ENCODE data around the gene PLCB1.

Gene PLCB1

GRCh38 chr20:8212286-8212685, 80.2 kb downstream of the PLCB1 start:
- DNase-seq (ENCODE audit: low spot score), result no peak

DNA sequence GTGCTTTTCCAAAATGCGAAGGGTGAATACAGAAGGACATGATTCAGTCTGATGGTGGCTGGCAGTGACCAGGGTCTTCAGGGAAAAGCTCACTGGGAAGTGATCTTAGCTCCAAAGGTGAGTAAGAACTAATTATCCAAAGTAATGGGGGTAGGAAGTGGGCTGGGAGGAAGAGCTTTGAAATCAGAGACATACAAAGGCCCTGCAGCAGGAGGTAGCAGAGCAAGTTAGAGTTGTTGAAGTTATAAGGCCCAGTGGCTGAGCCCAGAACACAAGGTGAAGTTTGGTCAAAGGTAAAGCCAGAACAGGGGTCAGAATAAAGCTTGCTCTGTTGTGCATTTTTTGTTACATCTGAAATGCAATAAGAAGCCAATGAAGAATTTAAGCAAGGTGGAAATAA, 81.2 kb downstream of the PLCB1 start:
- no peak for DNase-seq (ENCODE audit: low spot score)

DNA sequence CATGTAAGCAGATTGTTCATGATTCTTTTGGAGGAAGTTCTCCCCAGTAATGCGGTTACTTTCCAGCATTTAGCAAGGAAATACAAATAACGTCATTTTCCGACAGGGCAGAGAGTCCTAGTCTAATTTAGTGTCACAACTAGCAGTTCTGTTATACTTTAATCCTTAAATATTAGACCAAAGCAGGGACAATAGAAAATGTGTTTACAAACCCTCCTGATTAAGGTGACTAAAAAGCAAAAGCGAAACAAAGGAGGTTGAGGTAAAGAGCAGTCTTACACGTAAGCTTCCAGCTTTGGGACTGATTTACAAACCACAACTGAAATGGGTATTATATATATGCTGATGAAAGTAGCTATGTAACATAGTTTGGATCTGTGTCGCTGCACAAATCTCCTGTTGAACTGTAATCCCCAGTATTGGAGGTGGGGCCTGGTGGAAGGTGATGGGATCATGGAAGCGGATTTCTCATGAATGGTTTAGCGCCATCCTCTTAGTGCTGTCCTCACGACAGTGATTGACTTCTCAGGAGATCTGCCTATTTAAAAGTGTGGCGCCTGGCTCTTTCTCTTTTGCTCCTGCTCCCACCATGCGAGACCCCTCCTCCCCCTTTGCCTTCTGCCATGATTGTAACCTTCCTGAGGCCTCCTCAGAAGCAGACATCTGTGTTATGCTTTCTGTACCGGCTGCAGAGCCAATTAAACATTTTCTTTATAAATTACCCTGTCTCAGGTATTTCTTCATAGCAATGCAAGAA, 81.9 kb downstream of the PLCB1 start:
- no peak for DNase-seq (ENCODE audit: low spot score)

- no peak for DNase-seq (ENCODE audit: low spot score)
Observed at GRCh38 chr20:8215361-8215781, 83.3 kb downstream of the PLCB1 start.

- DNase-seq (ENCODE audit: low spot score), result no peak
Observed at GRCh38 chr20:8216375-8217200, 84.5 kb downstream of the PLCB1 start.

DNA sequence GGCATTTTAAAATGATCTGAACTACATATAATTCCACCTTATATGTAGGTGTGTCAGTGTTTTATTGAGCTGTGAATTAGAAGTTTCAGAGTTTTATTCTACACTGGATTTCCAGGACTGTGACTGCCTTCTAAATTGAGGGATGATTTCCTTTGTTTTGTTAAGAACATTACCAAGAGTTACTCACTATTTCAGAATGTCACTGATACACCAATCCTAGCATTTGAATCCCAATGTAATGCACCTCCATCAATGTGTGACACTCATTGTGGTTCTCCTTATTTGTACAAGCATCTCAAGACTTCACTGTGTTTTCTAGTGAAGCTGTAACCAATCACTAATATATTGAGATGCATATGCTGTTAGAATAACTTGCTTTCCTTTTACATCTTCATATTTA, 86.8 kb downstream of the PLCB1 start:
- no peak for DNase-seq (ENCODE audit: low spot score)

GRCh38 chr20:8219403-8219802, 87.3 kb downstream of the PLCB1 start:
- no peak for DNase-seq (ENCODE audit: low spot score)

- DNase-seq (ENCODE audit: low spot score), result no peak
Observed at GRCh38 chr20:8220716-8221115, 88.7 kb downstream of the PLCB1 start.

DNA sequence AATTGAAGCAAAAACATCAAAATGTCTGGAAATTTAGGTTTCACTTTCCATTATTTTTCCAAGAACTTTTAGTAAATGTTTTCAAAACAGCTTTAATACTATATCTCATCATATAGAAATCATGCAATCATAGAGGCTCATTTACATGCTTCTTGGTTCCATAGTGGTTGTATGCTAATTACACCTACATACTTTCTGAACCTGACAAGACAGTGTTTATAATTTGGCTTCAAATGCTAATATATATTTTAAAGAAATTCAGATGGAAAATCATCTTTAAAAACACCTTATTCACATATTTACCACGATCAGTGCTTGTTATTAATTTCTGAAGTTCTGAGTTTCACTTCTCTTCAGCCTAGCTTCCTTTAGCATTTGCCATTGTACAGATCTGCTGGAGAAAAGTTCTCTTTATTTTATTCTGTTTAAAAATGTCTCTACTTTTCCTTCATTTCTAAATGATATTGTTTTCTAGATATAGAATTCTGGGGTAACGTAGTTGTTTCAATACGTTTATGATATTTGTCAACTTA, 89.9 kb downstream of the PLCB1 start:
- no peak for DNase-seq (ENCODE audit: low spot score)

- no peak for DNase-seq (ENCODE audit: low spot score)
Observed at GRCh38 chr20:8223091-8223870, 91.2 kb downstream of the PLCB1 start.

DNA sequence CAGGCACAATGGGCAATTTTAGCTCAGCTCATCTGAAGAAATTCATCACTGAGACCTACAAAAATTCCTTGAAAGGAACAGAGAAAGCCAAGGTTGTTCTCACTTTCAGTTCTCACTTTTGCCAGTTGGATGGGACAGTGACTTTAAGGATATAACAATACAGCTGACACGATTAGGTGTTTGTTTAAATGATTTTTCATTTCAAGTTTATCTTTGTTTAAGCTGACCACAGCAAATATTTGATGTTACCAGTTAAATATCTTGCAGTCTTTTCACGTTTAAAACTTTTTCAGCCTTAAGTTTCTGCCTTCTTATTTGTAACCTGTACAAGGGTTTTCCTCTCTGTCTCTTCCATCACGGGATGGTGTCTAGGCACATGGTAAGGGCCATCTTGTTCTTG, 93.6 kb downstream of the PLCB1 start:
- no peak for DNase-seq (ENCODE audit: low spot score)

- no peak for DNase-seq (ENCODE audit: low spot score)
Observed at GRCh38 chr20:8226106-8226505, 94.0 kb downstream of the PLCB1 start.

- DNase-seq (ENCODE audit: low spot score), result no peak
Observed at GRCh38 chr20:8227293-8227692, 95.2 kb downstream of the PLCB1 start.

- DNase-seq (ENCODE audit: low spot score), result no peak
Observed at GRCh38 chr20:8228315-8228714, 96.2 kb downstream of the PLCB1 start.

GRCh38 chr20:8229090-8229489, 97.0 kb downstream of the PLCB1 start:
- no peak for DNase-seq (ENCODE audit: low spot score)

- no peak for DNase-seq (ENCODE audit: low spot score)
Observed at GRCh38 chr20:8231038-8231437, 99.0 kb downstream of the PLCB1 start.

- no peak for DNase-seq (ENCODE audit: low spot score)
Observed at GRCh38 chr20:8232332-8232731, 100.3 kb downstream of the PLCB1 start.

- no peak for DNase-seq (ENCODE audit: low spot score)
Observed at GRCh38 chr20:8234580-8234979, 102.5 kb downstream of the PLCB1 start.

DNA sequence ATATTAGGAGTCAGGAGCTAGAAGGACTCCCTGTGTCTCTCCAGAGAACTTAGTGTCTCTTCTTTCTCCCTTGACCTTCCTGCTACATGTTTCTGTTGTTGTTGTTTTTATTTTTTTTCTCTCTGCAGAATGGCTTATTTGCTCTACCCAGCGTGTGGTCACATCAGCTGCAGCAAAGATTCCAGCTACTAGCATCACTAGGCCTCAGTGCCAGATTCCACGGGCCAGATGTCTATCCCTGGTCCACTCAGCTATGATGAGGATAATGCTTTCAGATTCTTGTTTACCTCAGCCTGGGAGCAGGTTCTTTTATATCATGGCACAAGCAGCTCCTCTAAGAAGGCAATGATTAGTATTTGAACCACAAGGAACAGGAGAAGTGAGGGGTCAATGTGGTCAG, 110.0 kb downstream of the PLCB1 start:
- no peak for DNase-seq (ENCODE audit: low spot score)

GRCh38 chr20:8242827-8243724, 111.0 kb downstream of the PLCB1 start:
- no peak for DNase-seq (ENCODE audit: low spot score)

GRCh38 chr20:8244637-8245036, 112.6 kb downstream of the PLCB1 start:
- DNase-seq (ENCODE audit: low spot score), result no peak

Measured in SK-N-DZ (cell line).